Endothelial cell of umbilical vein (primary cell): Measurements from ENCODE around the gene GPX5. TPM values are rescaled to one million over a fixed set of nuclear protein-coding genes. Genes with fewer than 3 reads are reported as not detected.

Experiments used
- BruUV-seq: library from RNA; stranded (reverse); fragments of 400-500 nt; replicated peaks from 2 replicates; lab custom pipeline; 2021; lab: Mats Ljungman, UMichigan
- CTCF ChIA-PET: fragments of 300-600, 350-600 bp; sonication (Branson Sonifier 250); formaldehyde crosslinking; loops from one replicate; lab custom pipeline; 2021; ENCODE audit warnings: antibody characterized with exemption, inconsistent platforms; lab: Charles Lee
- POLR2A ChIA-PET: fragments of 300-600, 350-600 bp; sonication (Branson Sonifier 250); formaldehyde crosslinking; loops from one replicate; lab custom pipeline; 2021; ENCODE audit warnings: antibody characterized with exemption, inconsistent platforms; lab: Charles Lee
- DNase-seq: peaks from one replicate; pipeline ENCODE4 v3.0.0-alpha.2; 2011; ENCODE audit warnings: low read depth, low spot score
- FAIRE-seq: peaks from 2 replicates; lab custom pipeline; 2011; peaks lifted over from hg19 to GRCh38; lab: Jason Lieb, UNC
- H2AFZ ChIP-seq: 2 replicates; pipeline ENCODE4 v1.6.0; 2012; ENCODE audit warnings: low read depth, low read length, control low read depth, inconsistent platforms
- H3K27ac ChIP-seq: 2 replicates; pipeline ENCODE4 v1.5.1; 2011; ENCODE audit warnings: low read depth, mild to moderate bottlenecking, control low read depth, low read length, moderate library complexity; ENCODE audit not compliant: insufficient read depth
- H3K27me3 ChIP-seq, 2 experiments: 2 replicates each; pipeline versions ENCODE4 v1.6.0 to v1.6.1; 2011; ENCODE audit warnings: low read length in 2 of 2, mixed read lengths in 1 of 2; ENCODE audit not compliant: control insufficient read depth in 2 of 2, insufficient read depth in 2 of 2
- H3K36me3 ChIP-seq, 2 experiments: 2 replicates in 1 of 2; 3 replicates in 1 of 2; pipeline ENCODE4 v1.5.1; 2011; ENCODE audit warnings: low read length in 2 of 2, mild to moderate bottlenecking in 1 of 2, moderate library complexity in 1 of 2; ENCODE audit not compliant: control insufficient read depth in 2 of 2, insufficient read depth in 2 of 2; ENCODE audit errors: extremely low read depth in 1 of 2
- H3K4me1 ChIP-seq: 3 replicates; pipeline ENCODE4 v1.5.1; 2011; ENCODE audit warnings: mild to moderate bottlenecking, low read length; ENCODE audit not compliant: control insufficient read depth, insufficient read depth; ENCODE audit errors: extremely low read depth
- H3K4me2 ChIP-seq: 2 replicates; pipeline ENCODE4 v1.6.1; 2011; ENCODE audit warnings: low read length, control low read depth, mixed read lengths; ENCODE audit not compliant: insufficient read depth
- H3K4me3 ChIP-seq, 3 experiments: fragments of 200-600 bp in 1 of 3; sonication (generic), shearing (Covaris generic) in 1 of 3; replicated peaks in 1 of 3; 2 replicates each; pipeline ENCODE4 v1.5.1; 2011 to 2016; ENCODE audit warnings: control low read depth in 3 of 3, low read length in 3 of 3, mild to moderate bottlenecking in 2 of 3, inconsistent platforms in 1 of 3, low read depth in 1 of 3, moderate library complexity in 1 of 3; ENCODE audit not compliant: insufficient read depth in 1 of 3
- H3K79me2 ChIP-seq: 2 replicates; pipeline ENCODE4 v1.6.0; 2012; ENCODE audit warnings: low read length, inconsistent platforms; ENCODE audit not compliant: control insufficient read depth, insufficient read depth
- H3K9ac ChIP-seq: replicated peaks from 2 replicates; pipeline ENCODE3; 2011; ENCODE audit warnings: low read length, control low read depth; ENCODE audit not compliant: insufficient read depth; ENCODE audit errors: extremely low read depth
- H3K9me1 ChIP-seq: replicated peaks from 3 replicates; pipeline ENCODE4 v1.6.0; 2011; ENCODE audit warnings: mild to moderate bottlenecking, low read length; ENCODE audit not compliant: control insufficient read depth, insufficient read depth; ENCODE audit errors: extremely low read depth
- H3K9me3 ChIP-seq: replicated peaks from 2 replicates; pipeline ENCODE4 v1.5.1; 2012; ENCODE audit warnings: low read length, inconsistent platforms; ENCODE audit not compliant: control insufficient read depth, insufficient read depth
- H4K20me1 ChIP-seq: replicated peaks from 2 replicates; pipeline ENCODE3; 2011; ENCODE audit warnings: mild to moderate bottlenecking, low read length; ENCODE audit not compliant: control insufficient read depth, insufficient read depth; ENCODE audit errors: extremely low read depth
- EZH2 ChIP-seq: IDR thresholded peaks from 2 replicates; pipeline ENCODE4 v1.6.1; 2012; ENCODE audit warnings: borderline replicate concordance, low read depth, mild to moderate bottlenecking, moderate library complexity, low read length, inconsistent platforms; ENCODE audit not compliant: severe bottlenecking
- FOS ChIP-seq: IDR thresholded peaks from 2 replicates; pipeline ENCODE4 v1.6.1; 2011; ENCODE audit warnings: mild to moderate bottlenecking, low read length, moderate library complexity, borderline replicate concordance; ENCODE audit not compliant: insufficient read depth
- GATA2 ChIP-seq: IDR thresholded peaks from 2 replicates; pipeline ENCODE4 v1.7.0; 2011; ENCODE audit warnings: low read depth, mild to moderate bottlenecking, moderate library complexity, mixed read lengths, low read length; ENCODE audit not compliant: insufficient read length, insufficient read depth
- JUN ChIP-seq: IDR thresholded peaks from 2 replicates; pipeline ENCODE4 v1.6.1; 2011; ENCODE audit warnings: borderline replicate concordance, low read depth; ENCODE audit not compliant: insufficient read length, insufficient read depth
- MYC ChIP-seq: IDR thresholded peaks from one replicate; pipeline ENCODE4 v1.6.1; 2011; ENCODE audit warnings: mild to moderate bottlenecking, low read depth, low read length
- POLR2A ChIP-seq: IDR thresholded peaks from 2 replicates; pipeline ENCODE4 v1.6.1; 2012; ENCODE audit warnings: low read depth, mild to moderate bottlenecking, control low read depth, low read length
- POLR2AphosphoS5 ChIP-seq: IDR thresholded peaks from 2 replicates; pipeline ENCODE4 v1.6.1; 2012; ENCODE audit warnings: low read depth, mild to moderate bottlenecking, control low read depth, low read length, moderate library complexity; ENCODE audit not compliant: insufficient read depth
- dilution Hi-C: fragments of 300-500 bp; cut with MboI; formaldehyde crosslinking; loops from one replicate; pipeline ENCODE4 v1.15.0; 2019; ENCODE audit warnings: low sequenced_read_pairs; ENCODE audit not compliant: extremely low pct_ligation_motif_present
- intact Hi-C: fragments of 100-400 bp; cut with micrococcal nuclease; formaldehyde crosslinking; loops from one replicate; pipeline ENCODE4 v1.10.0; 2022
- polyA plus RNA-seq, 4 experiments: library from polyadenylated mRNA; depleted of rRNA in 3 of 4; stranded (reverse) in 3 of 4; unstranded in 1 of 4; fragments of >200 nt; gene quantifications; 2 replicates each; pipeline versions ENCODE4 v1.2.1 to v1.2.3, GENCODE V29; 2011 to 2012; ENCODE audit warnings: missing spikeins in 1 of 4
- total RNA-seq: library from RNA; stranded (reverse); gene quantifications from 2 replicates; pipeline ENCODE4 v1.2.3, GENCODE V29; 2021
- TF ChIP-seq, protein P1 (sequence below): IDR thresholded peaks from 2 replicates; pipeline ENCODE4 v1.6.1; 2011; ENCODE audit not compliant: insufficient read depth, insufficient read length
- TF ChIP-seq, protein P2 (sequence below), 2 donors: IDR thresholded peaks; 1 replicate in 1 of 2; 2 replicates in 1 of 2; pipeline ENCODE4 v1.5.1; 2011; ENCODE audit warnings: low read length in 2 of 2, mild to moderate bottlenecking in 2 of 2, moderate library complexity in 2 of 2, control low read depth in 1 of 2, inconsistent platforms in 1 of 2, low read depth in 1 of 2; ENCODE audit not compliant: insufficient read depth in 1 of 2; ENCODE audit errors: extremely low read depth in 1 of 2

Gene GPX5
- total and polyA plus RNA-seq, 2 donors (not counting 3 experiments of a cell fraction or from before 2014, with no cell fraction given): not detected

DNA sequence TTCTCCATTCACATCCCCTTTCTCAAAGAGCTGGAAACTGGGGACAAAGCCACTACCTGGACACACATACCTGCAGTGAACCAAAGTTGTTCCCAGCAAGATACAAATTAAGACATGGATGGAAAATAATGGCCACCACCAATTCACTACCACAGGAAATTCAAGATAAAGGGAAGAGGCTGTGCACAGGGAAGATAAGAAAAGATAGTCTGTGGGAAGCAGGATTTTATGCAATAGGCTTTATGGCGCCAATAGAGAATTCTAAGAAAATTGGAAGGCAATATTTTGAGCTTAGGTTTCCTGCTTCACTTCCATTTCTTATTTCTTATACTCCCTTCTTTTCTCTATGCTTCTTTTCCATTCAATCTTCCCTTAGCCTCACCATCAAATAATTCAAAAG is 19.9 kb upstream of the GPX5 start:
- intact Hi-C loops (no loop called here), dilution Hi-C loops (no loop called here)
- DNase-seq: no peak
- no peaks in the 10 kb centered on the region for H3K9me1 ChIP-seq
- no peaks in the 10 kb centered on the region for H3K4me1 ChIP-seq
- BruUV-seq: no TSS peak
- H3K4me2 ChIP-seq: no peak overlapping the region
- H3K27me3 ChIP-seq: no peaks in the 10 kb centered on the region
- H4K20me1 ChIP-seq: no peaks in the 10 kb centered on the region
- no peak overlapping the region for H3K9ac ChIP-seq
- H3K27ac ChIP-seq: no peak overlapping the region
- POLR2A ChIA-PET: no interaction called here
- H3K9me3 ChIP-seq: no peaks in the 10 kb centered on the region
- no peak for FAIRE-seq
- CTCF ChIA-PET: interaction anchor here (0.9 kb wide), 1 partner anchor 9 kb away, joined by 3 read pairs; no protein-coding TSS in a partner anchor
- no peak overlapping the region for H2AFZ ChIP-seq
- no peaks in the 10 kb centered on the region for H3K36me3 ChIP-seq
- no peak overlapping the region for H3K4me3 ChIP-seq
- TF ChIP-seq, protein P1, sequence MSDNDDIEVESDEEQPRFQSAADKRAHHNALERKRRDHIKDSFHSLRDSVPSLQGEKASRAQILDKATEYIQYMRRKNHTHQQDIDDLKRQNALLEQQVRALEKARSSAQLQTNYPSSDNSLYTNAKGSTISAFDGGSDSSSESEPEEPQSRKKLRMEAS: no peak
- TF ChIP-seq, protein P2, sequence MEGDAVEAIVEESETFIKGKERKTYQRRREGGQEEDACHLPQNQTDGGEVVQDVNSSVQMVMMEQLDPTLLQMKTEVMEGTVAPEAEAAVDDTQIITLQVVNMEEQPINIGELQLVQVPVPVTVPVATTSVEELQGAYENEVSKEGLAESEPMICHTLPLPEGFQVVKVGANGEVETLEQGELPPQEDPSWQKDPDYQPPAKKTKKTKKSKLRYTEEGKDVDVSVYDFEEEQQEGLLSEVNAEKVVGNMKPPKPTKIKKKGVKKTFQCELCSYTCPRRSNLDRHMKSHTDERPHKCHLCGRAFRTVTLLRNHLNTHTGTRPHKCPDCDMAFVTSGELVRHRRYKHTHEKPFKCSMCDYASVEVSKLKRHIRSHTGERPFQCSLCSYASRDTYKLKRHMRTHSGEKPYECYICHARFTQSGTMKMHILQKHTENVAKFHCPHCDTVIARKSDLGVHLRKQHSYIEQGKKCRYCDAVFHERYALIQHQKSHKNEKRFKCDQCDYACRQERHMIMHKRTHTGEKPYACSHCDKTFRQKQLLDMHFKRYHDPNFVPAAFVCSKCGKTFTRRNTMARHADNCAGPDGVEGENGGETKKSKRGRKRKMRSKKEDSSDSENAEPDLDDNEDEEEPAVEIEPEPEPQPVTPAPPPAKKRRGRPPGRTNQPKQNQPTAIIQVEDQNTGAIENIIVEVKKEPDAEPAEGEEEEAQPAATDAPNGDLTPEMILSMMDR (IDR thresholded peaks at IDR 0.05; ENCODE audit: extremely low read depth in 1 of 2, insufficient read depth in 1 of 2, low read depth in 1 of 2, low read length in 2 of 2): no peak
- TF ChIP-seq FOS (no peak), POLR2A (no peak), MYC (no peak), GATA2 (no peak), POLR2AphosphoS5 (no peak), JUN (no peak), EZH2 (no peak)
- no peaks in the 10 kb centered on the region for H3K79me2 ChIP-seq
